ENCODE results near the gene CHMP2A.
"Not testable (repeated sequence)": the region's sequence is repeated elsewhere in the genome, so short reads cannot be mapped to it uniquely, and the experiment has no call there.

The CHMP2A gene

GRCh38 chr19:58553799-58554493, 959 bp downstream of the CHMP2A start:
- DNase-seq, result peak; percentile 39

- no peak for DNase-seq
Observed at GRCh38 chr19:58552655-58553054, 2.2 kb downstream of the CHMP2A start.

DNA sequence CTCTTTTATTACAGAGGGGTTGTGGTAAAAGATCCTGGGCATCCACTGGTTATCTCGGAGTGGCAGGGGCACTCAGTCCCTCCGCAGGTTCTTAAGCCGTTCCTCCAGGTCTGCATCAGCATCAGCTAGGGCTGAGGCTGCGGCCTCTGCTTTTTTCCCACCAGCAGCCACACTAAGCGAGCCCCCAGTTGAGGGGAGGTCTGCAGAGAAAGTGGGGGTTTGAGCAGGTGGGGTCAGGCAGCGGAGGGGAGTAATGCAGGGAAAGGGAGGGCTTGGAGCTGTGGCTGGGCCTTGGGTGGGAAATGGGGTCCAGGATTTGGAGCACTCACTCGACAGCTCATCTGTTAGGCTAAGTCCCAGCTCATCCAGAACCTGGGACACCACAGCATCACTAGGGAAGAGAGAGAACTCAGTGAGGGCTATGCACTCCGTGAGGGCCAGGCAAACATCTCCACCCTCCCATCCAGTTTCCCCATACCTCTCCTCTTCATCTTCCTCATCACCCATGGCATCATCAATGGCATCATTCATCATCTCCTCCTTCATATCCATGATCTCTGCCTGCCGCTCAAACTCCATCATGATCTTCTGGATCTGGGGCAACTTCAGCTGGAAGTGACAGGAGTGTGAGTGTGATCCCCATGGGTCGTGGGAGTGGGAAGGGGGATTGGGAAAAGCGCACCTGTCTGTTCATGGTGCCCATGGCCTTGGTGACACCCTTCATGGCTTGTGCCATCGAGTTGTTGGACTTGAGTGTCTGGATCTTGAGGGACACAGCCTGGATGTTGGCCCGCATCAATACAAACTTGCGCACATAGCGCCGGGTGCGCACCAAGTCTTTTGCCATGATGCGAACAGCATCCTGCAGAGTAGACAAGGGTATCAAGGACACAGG, 3.1 kb downstream of the CHMP2A start:
- no peak for DNase-seq

GRCh38 chr19:58551123-58551497, 3.8 kb downstream of the CHMP2A start:
- DNase-seq, result no peak

DNA sequence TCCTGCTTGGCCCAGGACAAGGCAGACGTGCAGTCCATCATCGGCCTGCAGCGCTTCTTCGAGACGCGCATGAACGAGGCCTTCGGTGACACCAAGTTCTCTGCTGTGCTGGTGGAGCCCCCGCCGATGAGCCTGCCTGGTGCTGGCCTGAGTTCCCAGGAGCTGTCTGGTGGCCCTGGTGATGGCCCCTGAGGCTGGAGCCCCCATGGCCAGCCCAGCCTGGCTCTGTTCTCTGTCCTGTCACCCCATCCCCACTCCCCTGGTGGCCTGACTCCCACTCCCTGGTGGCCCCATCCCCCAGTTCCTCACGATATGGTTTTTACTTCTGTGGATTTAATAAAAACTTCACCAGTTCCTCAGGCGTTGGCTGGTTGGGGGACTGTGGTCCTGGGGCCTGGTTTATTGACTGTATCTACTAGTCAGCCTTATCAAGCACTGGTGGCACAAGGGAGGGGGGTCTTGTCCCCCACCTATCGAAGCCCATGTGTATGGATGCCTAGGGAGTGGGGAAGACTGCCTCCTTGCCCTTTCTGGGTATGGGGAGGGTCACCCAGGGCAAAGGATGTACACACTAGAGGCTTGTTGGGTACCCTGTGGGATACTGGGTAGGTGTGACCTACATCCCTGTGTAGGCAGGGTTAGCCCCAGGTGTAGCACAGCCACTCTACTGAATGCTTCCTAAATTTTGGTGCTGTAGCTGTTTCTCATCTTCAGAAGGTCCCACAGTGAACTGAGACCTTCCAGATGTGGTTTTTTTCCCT, 4.4 kb downstream of the CHMP2A start:
- no peak for DNase-seq

DNA sequence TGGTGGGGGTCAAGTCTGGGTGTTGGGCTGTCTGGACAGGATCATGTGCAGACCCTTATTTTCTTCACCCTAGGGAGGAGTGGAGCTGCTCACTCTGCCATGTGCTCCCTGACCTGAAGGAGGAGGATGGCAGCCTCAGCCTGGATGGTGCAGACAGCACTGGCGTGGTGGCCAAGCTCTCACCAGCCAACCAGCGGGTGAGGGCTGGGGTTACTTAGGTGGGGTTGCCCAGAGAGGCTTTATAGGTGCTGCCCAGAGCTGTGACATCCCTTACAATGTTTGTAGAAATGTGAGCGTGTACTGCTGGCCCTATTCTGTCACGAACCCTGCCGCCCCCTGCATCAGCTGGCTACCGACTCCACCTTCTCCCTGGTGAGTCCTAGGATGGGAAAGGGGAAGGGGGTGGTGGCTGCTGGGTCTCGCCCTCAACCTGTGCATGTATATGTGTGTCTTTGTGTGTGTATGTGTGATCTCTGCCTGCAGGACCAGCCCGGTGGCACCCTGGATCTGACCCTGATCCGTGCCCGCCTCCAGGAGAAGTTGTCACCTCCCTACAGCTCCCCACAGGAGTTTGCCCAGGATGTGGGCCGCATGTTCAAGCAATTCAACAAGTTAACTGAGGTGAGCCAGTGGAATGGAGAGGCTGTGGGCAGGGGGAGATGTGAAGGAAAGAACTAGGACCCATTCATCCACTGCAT, 5.1 kb downstream of the CHMP2A start:
- DNase-seq, result no peak

- no peak for DNase-seq
Observed at GRCh38 chr19:58548859-58549663, 5.8 kb downstream of the CHMP2A start.

DNA sequence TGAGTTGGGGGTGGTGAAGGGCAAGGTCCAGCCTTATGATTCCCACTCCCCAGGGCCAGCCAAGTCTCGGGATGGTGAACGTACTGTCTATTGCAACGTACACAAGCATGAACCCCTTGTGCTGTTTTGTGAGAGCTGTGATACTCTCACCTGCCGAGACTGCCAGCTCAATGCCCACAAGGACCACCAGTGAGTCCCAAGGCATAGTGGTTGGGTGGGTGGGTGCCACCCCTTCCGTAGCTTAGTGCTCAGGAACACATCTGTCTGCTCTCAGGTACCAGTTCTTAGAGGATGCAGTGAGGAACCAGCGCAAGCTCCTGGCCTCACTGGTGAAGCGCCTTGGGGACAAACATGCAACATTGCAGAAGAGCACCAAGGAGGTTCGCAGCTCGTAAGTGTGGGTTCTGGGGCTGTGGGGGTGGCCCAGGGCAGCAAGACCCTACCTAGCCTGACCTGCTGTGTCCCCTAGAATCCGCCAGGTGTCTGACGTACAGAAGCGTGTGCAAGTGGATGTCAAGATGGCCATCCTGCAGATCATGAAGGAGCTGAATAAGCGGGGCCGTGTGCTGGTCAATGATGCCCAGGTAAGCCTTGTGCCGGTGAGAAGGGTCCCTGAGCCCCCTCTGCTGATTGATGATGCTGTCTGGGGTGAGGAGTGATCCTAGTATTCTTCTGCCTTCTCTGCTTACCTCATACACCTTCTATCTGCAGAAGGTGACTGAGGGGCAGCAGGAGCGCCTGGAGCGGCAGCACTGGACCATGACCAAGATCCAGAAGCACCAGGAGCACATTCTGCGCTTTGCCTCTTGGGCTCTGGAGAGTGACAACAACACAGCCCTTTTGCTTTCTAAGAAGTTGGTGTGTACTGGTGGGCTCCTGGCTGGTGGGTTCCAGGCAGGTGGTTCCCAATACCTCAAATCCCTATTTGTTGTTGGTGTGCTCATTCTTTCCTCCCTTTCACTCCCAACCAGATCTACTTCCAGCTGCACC, 7.3 kb downstream of the CHMP2A start:
- no peak for DNase-seq

- no peak for DNase-seq
Observed at GRCh38 chr19:58546019-58546530, 8.8 kb downstream of the CHMP2A start.

DNA sequence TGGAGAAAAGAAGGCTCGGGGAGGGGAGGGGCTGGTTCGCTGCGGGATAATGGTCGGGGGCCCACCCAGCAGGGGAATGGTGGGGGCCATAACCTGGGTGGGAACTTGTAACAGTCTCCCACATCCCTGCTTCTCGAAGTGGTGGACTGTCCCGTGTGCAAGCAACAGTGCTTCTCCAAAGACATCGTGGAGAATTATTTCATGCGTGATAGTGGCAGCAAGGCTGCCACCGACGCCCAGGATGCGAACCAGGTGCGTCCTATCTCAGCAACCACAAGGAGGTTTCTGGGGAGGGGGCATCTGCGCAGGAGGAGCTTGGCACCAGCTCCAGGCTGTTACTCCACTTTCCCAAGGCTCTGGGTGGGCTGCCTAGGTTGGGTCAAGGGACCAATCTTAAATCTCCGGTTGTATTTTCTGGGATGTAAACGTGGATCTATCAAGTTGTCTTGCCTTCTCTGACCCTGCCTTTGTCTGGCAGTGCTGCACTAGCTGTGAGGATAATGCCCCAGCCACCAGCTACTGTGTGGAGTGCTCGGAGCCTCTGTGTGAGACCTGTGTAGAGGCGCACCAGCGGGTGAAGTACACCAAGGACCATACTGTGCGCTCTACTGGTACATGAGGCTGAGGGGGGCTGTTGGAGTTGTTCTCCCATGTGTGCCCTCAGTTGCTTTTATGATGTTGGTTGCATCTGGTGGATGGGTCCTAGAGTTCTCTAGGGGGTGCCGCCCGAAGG, 9.5 kb downstream of the CHMP2A start:
- DNase-seq, result no peak

GRCh38 chr19:58544591-58545285, 10.2 kb downstream of the CHMP2A start:
- DNase-seq, result peak; percentile 66

DNA sequence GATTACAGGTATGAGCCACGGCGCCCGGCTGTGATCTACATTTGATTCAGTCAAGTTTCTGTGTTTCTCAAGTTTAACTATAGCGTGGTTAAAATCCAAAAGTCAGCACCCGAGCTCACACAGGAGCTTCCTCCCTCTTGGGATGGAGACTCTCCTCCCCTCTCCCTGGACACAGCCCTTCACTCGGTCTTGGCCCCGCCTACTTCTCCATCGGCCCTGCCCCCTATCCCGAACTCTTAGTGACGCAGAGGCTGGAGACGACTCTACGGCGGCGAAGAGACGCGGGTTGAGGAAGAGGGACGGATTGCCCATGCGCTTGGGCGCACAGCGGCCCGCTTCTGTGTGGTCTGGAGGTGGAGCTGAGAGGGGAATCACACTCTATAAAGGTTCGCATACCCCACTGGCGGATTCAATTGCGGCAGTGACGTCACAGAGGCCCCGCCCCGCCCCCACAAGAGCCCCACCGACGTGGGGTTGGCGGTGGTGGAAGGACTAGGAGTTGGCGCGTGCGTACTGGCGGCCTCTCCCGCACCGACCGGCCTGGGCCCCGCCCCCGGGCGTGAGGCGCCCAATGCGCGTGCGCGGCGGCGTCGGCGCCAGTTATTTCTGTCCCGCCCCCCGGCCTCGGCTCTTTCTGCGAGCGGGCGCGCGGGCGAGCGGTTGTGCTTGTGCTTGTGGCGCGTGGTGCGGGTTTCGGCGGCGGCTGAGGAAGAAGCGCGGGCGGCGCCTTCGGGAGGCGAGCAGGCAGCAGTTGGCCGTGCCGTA, 10.9 kb downstream of the CHMP2A start, which contains the start of gene TRIM28:
TSS of gene TRIM28 (plus strand) at position 239 of the 765 bp plus-strand sequence. CDS start 694 bp downstream, outside the sequence.
- DNase-seq, result peak; percentile 100

DNA sequence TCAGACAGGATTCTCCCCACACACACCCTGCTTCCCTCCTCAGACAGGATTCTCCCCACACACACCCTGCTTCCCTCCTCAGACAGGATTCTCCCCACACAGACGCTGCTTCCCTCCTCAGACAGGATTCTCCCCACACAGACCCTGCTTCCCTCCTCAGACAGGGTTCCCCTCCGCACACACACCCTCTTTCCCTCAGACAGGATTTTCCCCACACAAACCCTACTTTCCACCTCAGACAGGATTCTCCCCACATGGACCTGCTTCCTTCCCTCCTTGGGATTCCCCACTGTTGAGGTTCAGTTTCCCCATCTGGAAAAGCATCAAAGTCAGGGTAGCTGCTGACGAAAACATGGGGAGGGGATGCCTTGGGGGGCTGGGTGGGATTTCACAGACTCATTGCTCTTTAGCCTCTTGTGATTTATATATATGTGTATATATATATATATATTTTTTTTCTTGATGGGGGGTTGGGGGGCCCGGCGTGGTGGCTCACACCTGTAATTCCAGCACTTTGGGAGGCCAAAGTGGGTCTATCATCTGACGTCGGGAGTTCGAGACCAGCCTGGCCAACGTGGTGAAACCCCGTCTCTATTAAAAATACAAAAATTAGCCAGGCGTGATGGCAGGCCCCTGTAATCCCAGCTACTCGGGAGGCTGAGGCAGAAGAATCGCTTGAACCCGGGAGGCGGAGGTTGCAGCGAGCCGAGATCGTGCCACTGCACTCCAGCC, 12.1 kb downstream of the CHMP2A start:
- not testable (repeated sequence) for DNase-seq

DNA sequence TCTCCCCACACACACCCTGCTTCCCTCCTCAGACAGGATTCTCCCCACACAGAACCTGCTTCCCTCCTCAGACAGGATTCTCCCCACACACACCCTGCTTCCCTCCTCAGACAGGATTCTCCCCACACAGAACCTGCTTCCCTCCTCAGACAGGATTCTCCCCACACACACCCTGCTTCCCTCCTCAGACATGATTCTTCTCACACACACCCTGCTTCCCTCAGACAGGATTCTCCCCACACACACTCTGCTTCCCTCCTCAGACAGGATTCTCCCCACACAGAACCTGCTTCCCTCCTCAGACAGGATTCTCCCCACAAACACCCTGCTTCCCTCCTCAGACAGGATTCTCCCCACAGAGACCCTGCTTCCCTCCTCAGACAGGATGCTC, 15.7 kb downstream of the CHMP2A start:
- DNase-seq, result not testable (repeated sequence)

GRCh38 chr19:58538257-58539168, 16.4 kb downstream of the CHMP2A start:
- peak; percentile 68 for DNase-seq

Measured in right forelimb (tissue), 1 donor.